HCT116 (cell line): Measurements from ENCODE around the gene RCC2. TPM values are rescaled to one million over a fixed set of nuclear protein-coding genes. Genes with fewer than 3 reads are reported as not detected.

Experiments
- ATAC-seq: fragments of 200-7000 bp; cut with Tn5 transposase; 2 replicates; pipeline ENCODE4 v1.9.1; 2020; ENCODE audit warnings: mild to moderate bottlenecking, moderate library complexity
- BruUV-seq: library from RNA; stranded (reverse); fragments of 400-500 nt; replicated peaks from 2 replicates; lab custom pipeline; 2021; lab: Mats Ljungman, UMichigan
- CTCF ChIA-PET: fragments of 300-600 bp; sonication (Branson Sonifier 250); formaldehyde crosslinking; loops from one replicate; lab custom pipeline; 2021; ENCODE audit warnings: antibody characterized with exemption; lab: Charles Lee
- POLR2A ChIA-PET: fragments of 300-600, 350-600 bp; sonication (Branson Sonifier 250); formaldehyde crosslinking; loops from one replicate; lab custom pipeline; 2021; ENCODE audit warnings: antibody characterized with exemption; lab: Charles Lee
- RAD21 ChIA-PET, 2 experiments: fragments of 300-600 bp; sonication (Branson Sonifier 250); formaldehyde crosslinking; loops; one replicate each; lab custom pipeline; 2023; ENCODE audit warnings: low total read pairs in 2 of 2; ENCODE audit not compliant: uncharacterized antibody in 2 of 2, unreplicated experiment in 2 of 2, low non-redundant PET in 1 of 2; lab: Charles Lee
- DNase-seq: peaks from one replicate; pipeline ENCODE4 v3.0.0-alpha.2; 2010; ENCODE audit warnings: low read depth, low spot score
- H2AFZ ChIP-seq: fragments of 200-600 bp; shearing (Covaris generic), sonication (generic); 2 replicates; pipeline ENCODE4 v1.6.1; 2017; ENCODE audit warnings: low read depth, mixed run types, mixed read lengths, antibody characterized with exemption, low read length; ENCODE audit not compliant: poor library complexity, severe bottlenecking
- H3K27ac ChIP-seq: 2 replicates; pipeline ENCODE4 v1.5.1; 2012; ENCODE audit warnings: low read depth, low read length
- H3K27me3 ChIP-seq: fragments of 200-600 bp; sonication (generic); 2 replicates; pipeline ENCODE4 v1.6.1; 2016; ENCODE audit warnings: mixed run types, low read length, mixed read lengths; ENCODE audit not compliant: insufficient read depth
- H3K36me3 ChIP-seq, 2 experiments: fragments of 200-500 bp in 1 of 2; fragments of 200-600 bp in 1 of 2; sonication (Bioruptor generic) in 1 of 2; sonication (generic) in 1 of 2; 2 replicates each; pipeline versions ENCODE4 v1.5.1 to v1.6.1; 2014 to 2016; ENCODE audit warnings: low read length in 2 of 2, inconsistent platforms in 1 of 2, mixed read lengths in 1 of 2, mixed run types in 1 of 2; ENCODE audit not compliant: insufficient read depth in 2 of 2, control insufficient read depth in 1 of 2
- H3K4me1 ChIP-seq, 2 experiments: fragments of 200-600 bp in 1 of 2; sonication (generic) in 1 of 2; 2 replicates each; pipeline versions ENCODE4 v1.5.1 to v1.6.1; 2012 to 2017; ENCODE audit warnings: low read length in 2 of 2, inconsistent platforms in 1 of 2, mild to moderate bottlenecking in 1 of 2, mixed read lengths in 1 of 2, mixed run types in 1 of 2, moderate library complexity in 1 of 2; ENCODE audit not compliant: insufficient read depth in 2 of 2, control insufficient read depth in 1 of 2
- H3K4me2 ChIP-seq: fragments of 200-600 bp; sonication (generic); 2 replicates; pipeline ENCODE4 v1.6.1; 2017; ENCODE audit warnings: mixed run types, low read length, mixed read lengths
- H3K4me3 ChIP-seq, 2 experiments: fragments of 200-600 bp in 1 of 2; sonication (generic) in 1 of 2; replicated peaks in 1 of 2; 2 replicates each; pipeline ENCODE4 v1.5.1; 2011 to 2016; ENCODE audit warnings: low read length in 2 of 2, control low read depth in 1 of 2, low read depth in 1 of 2, mild to moderate bottlenecking in 1 of 2, mixed read lengths in 1 of 2, mixed run types in 1 of 2
- H3K79me2 ChIP-seq: fragments of 200-600 bp; sonication (generic); 2 replicates; pipeline ENCODE4 v1.6.1; 2017; ENCODE audit warnings: mild to moderate bottlenecking, mixed run types, low read length, moderate library complexity, mixed read lengths; ENCODE audit not compliant: insufficient read depth
- H3K9ac ChIP-seq: fragments of 200-600 bp; sonication (generic); 2 replicates; pipeline ENCODE4 v1.6.1; 2016; ENCODE audit warnings: low read length, mixed read lengths
- H3K9me2 ChIP-seq: fragments of 200-600 bp; sonication (generic), shearing (Covaris generic); 2 replicates; pipeline ENCODE4 v1.6.1; 2017; ENCODE audit warnings: mixed run types, mild to moderate bottlenecking, moderate library complexity; ENCODE audit not compliant: insufficient read depth
- H3K9me3 ChIP-seq, 2 experiments: fragments of 200-500 bp in 1 of 2; fragments of 200-600 bp in 1 of 2; sonication (Bioruptor generic) in 1 of 2; sonication (generic) in 1 of 2; 2 replicates each; pipeline ENCODE4 v1.6.1; 2014 to 2017; ENCODE audit warnings: low read length in 2 of 2, mixed read lengths in 2 of 2, inconsistent platforms in 1 of 2, low read depth in 1 of 2, mild to moderate bottlenecking in 1 of 2, mixed run types in 1 of 2, moderate library complexity in 1 of 2; ENCODE audit not compliant: control insufficient read depth in 1 of 2, insufficient read depth in 1 of 2
- H4K20me1 ChIP-seq: fragments of 200-600 bp; sonication (generic), shearing (Covaris generic); 2 replicates; pipeline ENCODE4 v1.6.1; 2017; ENCODE audit warnings: mixed run types, mild to moderate bottlenecking, moderate library complexity; ENCODE audit not compliant: insufficient read depth
- CBX3 ChIP-seq: IDR thresholded peaks from 2 replicates; pipeline ENCODE4 v1.6.1; 2012; ENCODE audit warnings: low read depth
- CEBPB ChIP-seq: IDR thresholded peaks from 2 replicates; pipeline ENCODE4 v1.6.1; 2012; ENCODE audit warnings: low read depth
- ELF1 ChIP-seq: IDR thresholded peaks from 2 replicates; pipeline ENCODE4 v1.6.1; 2012; ENCODE audit warnings: low read depth, borderline replicate concordance
- EZH2 ChIP-seq: fragments of 200-600 bp; sonication (generic); IDR thresholded peaks from 2 replicates; pipeline ENCODE4 v1.6.1; 2017; ENCODE audit warnings: antibody characterized with exemption, mixed run types
- EZH2phosphoT487 ChIP-seq: fragments of 200-600 bp; IDR thresholded peaks from 2 replicates; pipeline ENCODE4 v1.6.1; 2018; ENCODE audit warnings: antibody characterized with exemption, borderline replicate concordance
- JUND ChIP-seq: IDR thresholded peaks from 2 replicates; pipeline ENCODE4 v1.6.1; 2012
- TCF7L2 ChIP-seq: IDR thresholded peaks from 2 replicates; pipeline ENCODE4 v1.7.0; 2011; ENCODE audit warnings: borderline replicate concordance, inconsistent platforms; ENCODE audit not compliant: insufficient read depth, insufficient read length; ENCODE audit errors: extremely low read depth
- ZFX ChIP-seq: fragments of 450-650 bp; IDR thresholded peaks from 2 replicates; pipeline ENCODE4 v1.6.1; 2017
- ZNF274 ChIP-seq: fragments of 200-500 bp; sonication (Bioruptor generic); IDR thresholded peaks from 2 replicates; pipeline ENCODE4 v1.6.1; 2014; ENCODE audit warnings: mild to moderate bottlenecking, low read depth, low read length, inconsistent platforms
- intact Hi-C: fragments of 100-400 bp; cut with micrococcal nuclease; formaldehyde crosslinking; loops from 2 replicates; pipeline ENCODE4 v1.10.0; 2022
- total RNA-seq: library from RNA; stranded (reverse); gene quantifications from one replicate; pipeline ENCODE4 v1.2.1, GENCODE V29; 2021; ENCODE audit not compliant: unreplicated experiment
- TF ChIP-seq, protein P1 (sequence below): IDR thresholded peaks from 2 replicates; pipeline ENCODE4 v1.6.1; 2012
- TF ChIP-seq, protein P2 (sequence below): IDR thresholded peaks from 2 replicates; pipeline ENCODE4 v1.6.1; 2011; ENCODE audit warnings: mild to moderate bottlenecking, low read length, moderate library complexity; ENCODE audit not compliant: insufficient replicate concordance; ENCODE audit errors: extremely low read depth
- TF ChIP-seq, protein P3 (sequence below): IDR thresholded peaks from 2 replicates; pipeline ENCODE4 v1.6.1; 2012; ENCODE audit warnings: low read depth
- TF ChIP-seq, protein P4 (sequence below): IDR thresholded peaks from 2 replicates; pipeline ENCODE4 v1.6.1; 2012

Gene RCC2
- total RNA-seq, 1 experiment from 2014 or later: 178 TPM

DNA sequence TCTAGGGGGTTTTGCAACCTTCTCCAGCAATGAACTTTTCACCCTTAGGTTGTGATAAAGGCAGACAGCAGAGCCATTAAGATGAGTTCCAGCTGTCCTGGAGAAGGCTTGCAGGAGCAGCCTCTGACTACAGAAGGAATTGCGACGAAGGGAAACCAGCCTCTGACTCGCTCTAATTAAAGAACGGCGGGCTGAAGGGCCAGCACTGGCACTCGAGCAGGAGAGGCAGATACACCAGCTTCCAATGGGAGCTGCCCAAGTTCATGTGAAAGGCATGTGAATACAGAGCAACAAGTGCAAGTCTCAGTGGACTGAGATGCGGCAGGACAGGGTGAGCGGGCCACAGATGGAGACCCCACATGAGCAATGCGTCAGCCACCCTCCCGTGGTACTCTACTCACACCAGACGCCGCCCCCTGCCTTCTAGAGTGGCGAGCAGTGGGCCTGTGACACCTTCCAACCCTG, 15.7 kb downstream of the RCC2 start (continued):
- TF ChIP-seq, protein P1, sequence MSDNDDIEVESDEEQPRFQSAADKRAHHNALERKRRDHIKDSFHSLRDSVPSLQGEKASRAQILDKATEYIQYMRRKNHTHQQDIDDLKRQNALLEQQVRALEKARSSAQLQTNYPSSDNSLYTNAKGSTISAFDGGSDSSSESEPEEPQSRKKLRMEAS: no peak
- no peak for TF ChIP-seq ZNF274
- TF ChIP-seq EZH2: no peak
- no peak for TF ChIP-seq EZH2phosphoT487

DNA sequence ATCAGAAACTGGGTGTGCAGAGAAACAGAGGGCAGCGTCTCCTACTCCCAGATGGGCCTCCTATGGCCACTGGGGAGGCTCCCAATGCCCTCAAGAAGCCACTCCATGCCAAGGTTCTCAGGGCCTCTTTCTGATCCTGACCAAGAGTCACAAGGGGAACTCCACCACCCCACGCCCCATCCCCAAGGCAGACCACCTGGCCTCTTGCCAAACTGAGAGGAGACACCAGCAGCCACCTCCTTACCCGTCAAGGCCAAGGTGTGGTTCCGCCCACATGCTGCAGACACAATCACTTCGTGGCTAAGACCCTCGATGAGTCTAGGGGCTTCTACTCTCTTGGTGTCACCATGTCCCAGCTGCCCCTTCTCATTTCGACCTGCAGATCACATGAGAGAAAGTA, 17.0 kb downstream of the RCC2 start:
- Histone ChIP-seq H4K20me1 (no peaks in the 10 kb centered on the region), H3K9me2 (no peaks in the 10 kb centered on the region), H2AFZ (no peak overlapping the region), H3K27ac (no peak overlapping the region), H3K4me3 (no peak overlapping the region), H3K79me2 (peaks cover 79% of the 10 kb centered on the region), H3K9ac (no peak overlapping the region), H3K36me3 (peaks cover 60 to 75% of the 10 kb centered on the region in 2 experiments), H3K4me2 (no peak overlapping the region), H3K27me3 (no peaks in the 10 kb centered on the region), H3K9me3 (no peaks in the 10 kb centered on the region), H3K4me1 (no peaks in the 10 kb centered on the region)
- ChIA-PET RAD21 (no interaction called here), POLR2A (no interaction called here), CTCF (no interaction called here)
- intact Hi-C loops: loop anchor here (5.0 kb wide), 1 partner anchor 185 kb away; no protein-coding TSS in a partner anchor
- DNase-seq (no peak), ATAC-seq (no peak)
- no peak for TF ChIP-seq EZH2phosphoT487
- TF ChIP-seq TCF7L2: no peak
- no peak for TF ChIP-seq CBX3
- TF ChIP-seq, protein P2, sequence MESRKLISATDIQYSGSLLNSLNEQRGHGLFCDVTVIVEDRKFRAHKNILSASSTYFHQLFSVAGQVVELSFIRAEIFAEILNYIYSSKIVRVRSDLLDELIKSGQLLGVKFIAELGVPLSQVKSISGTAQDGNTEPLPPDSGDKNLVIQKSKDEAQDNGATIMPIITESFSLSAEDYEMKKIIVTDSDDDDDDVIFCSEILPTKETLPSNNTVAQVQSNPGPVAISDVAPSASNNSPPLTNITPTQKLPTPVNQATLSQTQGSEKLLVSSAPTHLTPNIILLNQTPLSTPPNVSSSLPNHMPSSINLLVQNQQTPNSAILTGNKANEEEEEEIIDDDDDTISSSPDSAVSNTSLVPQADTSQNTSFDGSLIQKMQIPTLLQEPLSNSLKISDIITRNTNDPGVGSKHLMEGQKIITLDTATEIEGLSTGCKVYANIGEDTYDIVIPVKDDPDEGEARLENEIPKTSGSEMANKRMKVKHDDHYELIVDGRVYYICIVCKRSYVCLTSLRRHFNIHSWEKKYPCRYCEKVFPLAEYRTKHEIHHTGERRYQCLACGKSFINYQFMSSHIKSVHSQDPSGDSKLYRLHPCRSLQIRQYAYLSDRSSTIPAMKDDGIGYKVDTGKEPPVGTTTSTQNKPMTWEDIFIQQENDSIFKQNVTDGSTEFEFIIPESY: no peak
- TF ChIP-seq, protein P1: no peak
- no peak for TF ChIP-seq ZFX
- no peak for TF ChIP-seq JUND
- no peak for TF ChIP-seq CEBPB
- TF ChIP-seq, protein P3, sequence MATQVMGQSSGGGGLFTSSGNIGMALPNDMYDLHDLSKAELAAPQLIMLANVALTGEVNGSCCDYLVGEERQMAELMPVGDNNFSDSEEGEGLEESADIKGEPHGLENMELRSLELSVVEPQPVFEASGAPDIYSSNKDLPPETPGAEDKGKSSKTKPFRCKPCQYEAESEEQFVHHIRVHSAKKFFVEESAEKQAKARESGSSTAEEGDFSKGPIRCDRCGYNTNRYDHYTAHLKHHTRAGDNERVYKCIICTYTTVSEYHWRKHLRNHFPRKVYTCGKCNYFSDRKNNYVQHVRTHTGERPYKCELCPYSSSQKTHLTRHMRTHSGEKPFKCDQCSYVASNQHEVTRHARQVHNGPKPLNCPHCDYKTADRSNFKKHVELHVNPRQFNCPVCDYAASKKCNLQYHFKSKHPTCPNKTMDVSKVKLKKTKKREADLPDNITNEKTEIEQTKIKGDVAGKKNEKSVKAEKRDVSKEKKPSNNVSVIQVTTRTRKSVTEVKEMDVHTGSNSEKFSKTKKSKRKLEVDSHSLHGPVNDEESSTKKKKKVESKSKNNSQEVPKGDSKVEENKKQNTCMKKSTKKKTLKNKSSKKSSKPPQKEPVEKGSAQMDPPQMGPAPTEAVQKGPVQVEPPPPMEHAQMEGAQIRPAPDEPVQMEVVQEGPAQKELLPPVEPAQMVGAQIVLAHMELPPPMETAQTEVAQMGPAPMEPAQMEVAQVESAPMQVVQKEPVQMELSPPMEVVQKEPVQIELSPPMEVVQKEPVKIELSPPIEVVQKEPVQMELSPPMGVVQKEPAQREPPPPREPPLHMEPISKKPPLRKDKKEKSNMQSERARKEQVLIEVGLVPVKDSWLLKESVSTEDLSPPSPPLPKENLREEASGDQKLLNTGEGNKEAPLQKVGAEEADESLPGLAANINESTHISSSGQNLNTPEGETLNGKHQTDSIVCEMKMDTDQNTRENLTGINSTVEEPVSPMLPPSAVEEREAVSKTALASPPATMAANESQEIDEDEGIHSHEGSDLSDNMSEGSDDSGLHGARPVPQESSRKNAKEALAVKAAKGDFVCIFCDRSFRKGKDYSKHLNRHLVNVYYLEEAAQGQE: no peak
- TF ChIP-seq, protein P4, sequence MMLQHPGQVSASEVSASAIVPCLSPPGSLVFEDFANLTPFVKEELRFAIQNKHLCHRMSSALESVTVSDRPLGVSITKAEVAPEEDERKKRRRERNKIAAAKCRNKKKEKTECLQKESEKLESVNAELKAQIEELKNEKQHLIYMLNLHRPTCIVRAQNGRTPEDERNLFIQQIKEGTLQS: no peak
- TF ChIP-seq ELF1: no peak
- BruUV-seq: no TSS peak
